Stimulated activated CD4-positive, alpha-beta T cell treated with anti-CD3 and anti-CD28 coated beads, Interleukin-15, amount 100 ng/mL, for 48 hours (primary cell): ENCODE results near the gene DNAJA2.

Experiments used
- DNase-seq, 2 donors: peaks; one replicate each; pipeline ENCODE4 v3.0.0-alpha.2; 2020; ENCODE audit warnings: low read depth in 2 of 2

Gene DNAJA2

DNA sequence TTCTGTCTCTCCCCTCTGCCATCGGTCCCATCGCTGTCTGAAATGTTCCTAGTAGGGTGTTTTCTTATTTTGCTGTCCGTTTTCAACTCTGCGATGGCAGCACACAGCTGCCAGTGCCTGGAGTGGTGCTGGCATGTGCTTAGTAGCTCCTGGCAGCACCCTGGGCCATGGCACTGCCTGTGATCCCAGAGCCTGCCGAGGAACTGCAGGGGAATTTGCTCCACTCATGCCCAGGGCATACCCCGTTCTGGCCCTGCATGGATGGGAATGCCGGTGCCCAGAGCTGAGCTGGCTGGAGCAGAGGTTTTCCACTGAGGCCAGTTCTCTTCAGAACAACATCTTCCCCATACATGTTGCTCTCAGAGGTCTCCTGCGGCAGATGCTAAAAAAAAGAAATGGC lies 46.2 kb downstream of the DNAJA2 start:
- no peak for DNase-seq

DNA sequence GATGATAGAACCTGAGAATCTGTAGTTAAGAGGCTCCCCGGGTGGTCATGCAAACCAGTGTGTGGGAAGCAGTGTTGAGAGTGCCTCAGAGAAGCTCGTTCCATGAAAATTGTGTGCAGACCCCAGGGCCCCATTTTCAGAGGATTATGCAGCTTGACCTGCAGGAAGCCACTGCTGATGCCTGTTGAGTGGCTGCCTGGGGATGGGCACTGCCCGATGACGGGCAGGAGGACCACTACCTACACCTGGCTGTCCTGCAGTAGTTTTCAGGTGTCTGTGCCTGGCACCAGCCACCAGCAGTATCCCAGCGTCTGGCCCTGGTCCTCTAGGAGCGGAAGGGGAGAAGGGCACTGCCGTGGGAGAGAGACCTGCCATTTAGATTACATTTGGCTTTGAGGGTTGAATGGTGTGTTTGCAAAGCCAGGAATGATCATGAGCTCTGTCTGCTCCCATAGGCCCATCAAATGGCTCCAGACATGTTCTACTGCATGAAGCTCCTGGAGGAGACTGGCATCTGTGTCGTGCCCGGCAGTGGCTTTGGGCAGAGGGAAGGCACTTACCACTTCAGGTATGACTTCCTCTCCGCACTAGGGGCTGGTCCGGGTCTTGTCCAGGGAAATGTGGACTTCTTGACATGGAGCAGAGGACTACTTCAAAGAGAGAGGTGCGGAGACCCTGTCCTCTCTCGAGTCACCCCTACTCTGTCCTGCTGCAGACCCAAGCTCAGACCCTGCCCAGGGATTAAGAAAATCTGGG lies 46.8 kb downstream of the DNAJA2 start:
- no peak for DNase-seq

DNA sequence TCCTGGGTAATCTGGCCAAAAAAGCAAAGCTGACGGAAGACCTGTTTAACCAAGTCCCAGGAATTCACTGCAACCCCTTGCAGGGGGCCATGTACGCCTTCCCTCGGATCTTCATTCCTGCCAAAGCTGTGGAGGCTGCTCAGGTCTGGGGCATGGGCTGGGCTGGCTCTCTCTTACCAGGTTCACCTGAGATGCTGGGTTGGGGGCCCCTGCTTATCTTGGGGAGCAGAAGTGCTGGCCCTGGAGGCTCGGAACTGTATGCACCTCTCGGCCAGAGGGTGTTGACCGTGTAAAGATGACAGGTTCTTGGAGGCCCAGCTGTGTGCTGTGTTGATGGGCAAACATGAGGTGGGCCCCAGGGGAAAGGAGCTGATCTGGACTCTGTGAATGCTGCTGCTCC lies 49.1 kb downstream of the DNAJA2 start:
- DNase-seq = no peak

GRCh38 chr16:46923513-46924295 lies 49.8 kb downstream of the DNAJA2 start:
- DNase-seq = no peak

DNA sequence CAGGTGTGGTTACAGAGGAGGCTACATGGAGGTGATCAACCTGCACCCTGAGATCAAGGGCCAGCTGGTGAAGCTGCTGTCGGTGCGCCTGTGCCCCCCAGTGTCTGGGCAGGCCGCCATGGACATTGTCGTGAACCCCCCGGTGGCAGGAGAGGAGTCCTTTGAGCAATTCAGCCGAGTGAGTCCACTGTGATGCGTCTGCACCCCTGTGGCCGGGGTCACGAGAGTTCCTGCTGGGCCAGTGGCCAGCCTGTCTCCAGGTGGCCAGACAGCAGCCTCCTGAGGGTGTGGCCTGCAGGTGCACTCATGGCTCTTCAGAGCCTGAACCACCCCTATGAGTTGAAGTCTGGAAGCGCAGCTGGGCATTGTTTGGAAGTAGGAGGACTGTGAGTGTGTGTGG lies 51.2 kb downstream of the DNAJA2 start:
- no peak for DNase-seq

GRCh38 chr16:46920402-46921068 lies 52.9 kb downstream of the DNAJA2 start:
- no peak for DNase-seq

DNA sequence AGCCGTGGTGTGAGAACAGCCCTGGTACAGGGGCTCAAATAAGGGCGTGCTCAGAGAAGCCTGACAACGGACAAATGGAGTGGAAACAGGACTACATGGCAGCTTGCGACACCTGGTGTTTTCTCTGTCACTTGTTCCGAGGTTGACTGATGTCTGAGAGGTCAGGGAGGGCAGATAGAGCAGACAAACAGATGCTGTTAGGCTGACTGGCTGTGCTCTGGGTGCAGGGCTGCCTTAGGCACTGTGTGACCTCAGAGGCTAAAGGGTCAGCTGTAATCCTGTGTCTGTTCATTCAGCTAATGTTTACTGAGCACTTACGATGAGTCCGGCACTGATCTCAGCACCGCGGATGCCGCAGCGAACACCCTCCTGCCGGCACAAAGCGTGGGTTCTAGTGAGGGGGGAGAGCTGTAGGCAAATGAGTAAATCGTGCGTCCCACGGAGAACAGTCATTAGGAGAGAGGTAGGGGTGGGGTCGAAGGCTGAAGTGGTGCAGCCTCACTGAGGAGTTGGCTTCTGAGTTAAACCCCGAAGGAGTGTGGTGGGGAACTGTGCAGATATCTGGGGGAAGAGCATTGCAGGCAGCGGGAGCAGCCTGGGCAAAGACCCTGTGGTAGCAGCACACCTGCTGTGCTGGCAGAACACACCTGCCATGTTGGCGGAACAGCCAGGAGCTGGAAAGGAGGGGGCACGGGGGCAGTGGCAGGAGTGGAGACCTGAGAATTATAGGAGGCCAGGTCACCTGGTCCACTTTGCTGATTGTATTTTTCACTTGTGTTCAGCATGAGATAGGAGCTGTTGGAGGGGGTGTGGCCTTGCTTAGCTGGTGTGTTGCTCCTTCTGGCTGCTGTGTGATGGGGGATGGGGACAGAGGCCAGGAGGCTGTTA lies 54.3 kb downstream of the DNAJA2 start:
- no peak for DNase-seq

DNA sequence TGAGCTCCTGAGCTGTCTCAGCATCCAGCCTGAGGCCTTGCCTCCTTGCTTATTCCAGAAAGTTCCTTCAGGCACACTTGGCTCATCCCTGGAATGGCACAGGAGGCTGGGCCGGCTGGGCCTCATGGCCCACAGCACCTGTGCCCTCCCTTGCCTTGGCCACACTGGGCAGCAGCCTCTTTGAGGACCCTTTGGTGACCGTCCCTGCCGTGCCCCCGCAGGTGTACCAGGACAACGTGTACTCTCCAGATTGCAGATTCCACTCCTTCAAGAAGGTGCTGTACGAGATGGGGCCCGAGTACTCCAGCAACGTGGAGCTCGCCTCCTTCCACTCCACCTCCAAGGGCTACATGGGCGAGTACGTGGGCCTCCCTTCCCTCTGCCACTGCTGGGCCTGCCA lies 55.1 kb downstream of the DNAJA2 start:
- no peak for DNase-seq

GRCh38 chr16:46916980-46917379 lies 56.5 kb downstream of the DNAJA2 start:
- DNase-seq = no peak

DNA sequence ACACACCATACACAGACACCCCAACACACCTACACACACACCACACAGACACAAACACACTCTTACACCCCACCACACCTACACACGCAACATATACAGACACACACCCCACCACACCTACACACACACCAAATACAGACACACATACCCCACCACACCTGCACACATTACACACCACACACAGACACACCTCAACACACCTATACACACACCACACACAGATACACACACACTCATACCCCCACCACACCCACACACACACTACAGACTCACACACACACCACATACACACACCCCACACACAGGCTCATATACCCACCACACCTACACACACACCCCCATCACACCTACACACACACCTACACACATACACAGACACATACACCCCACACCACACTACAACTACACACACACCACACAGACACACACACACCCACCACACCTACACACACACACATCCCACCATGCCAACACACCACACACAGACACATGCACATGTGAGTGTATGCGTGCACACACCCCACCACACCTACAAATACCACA lies 57.9 kb downstream of the DNAJA2 start:
- no peak for DNase-seq

- no peak for DNase-seq
Observed at GRCh38 chr16:46914556-46915201, 58.8 kb downstream of the DNAJA2 start.

- no peak for DNase-seq
Observed at GRCh38 chr16:46911650-46912049, 61.8 kb downstream of the DNAJA2 start.

DNA sequence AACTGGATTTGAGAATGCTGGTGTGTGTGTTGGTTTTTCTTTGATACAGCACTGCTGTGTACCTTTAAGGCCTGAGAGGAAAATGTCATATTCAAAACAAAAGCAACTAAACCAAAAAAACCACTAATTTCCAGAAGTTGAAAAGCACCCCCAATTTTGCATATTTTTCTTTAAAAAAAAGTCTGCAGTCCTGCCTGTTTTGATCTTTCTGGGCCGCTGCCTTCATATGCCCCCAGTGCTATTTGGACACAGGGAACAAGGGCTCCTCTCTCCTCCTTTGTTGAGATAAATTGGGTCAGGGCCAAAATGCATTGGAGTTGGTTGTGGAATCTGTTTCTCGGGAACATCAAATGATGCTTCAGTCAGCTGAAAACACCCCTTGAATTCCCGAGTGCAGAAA lies 62.4 kb downstream of the DNAJA2 start:
- DNase-seq = no peak

- DNase-seq = peak; percentile 19 to 44
Observed at GRCh38 chr16:46908540-46909372, 64.7 kb downstream of the DNAJA2 start.

GRCh38 chr16:46907061-46907774 lies 66.3 kb downstream of the DNAJA2 start:
- no peak for DNase-seq

DNA sequence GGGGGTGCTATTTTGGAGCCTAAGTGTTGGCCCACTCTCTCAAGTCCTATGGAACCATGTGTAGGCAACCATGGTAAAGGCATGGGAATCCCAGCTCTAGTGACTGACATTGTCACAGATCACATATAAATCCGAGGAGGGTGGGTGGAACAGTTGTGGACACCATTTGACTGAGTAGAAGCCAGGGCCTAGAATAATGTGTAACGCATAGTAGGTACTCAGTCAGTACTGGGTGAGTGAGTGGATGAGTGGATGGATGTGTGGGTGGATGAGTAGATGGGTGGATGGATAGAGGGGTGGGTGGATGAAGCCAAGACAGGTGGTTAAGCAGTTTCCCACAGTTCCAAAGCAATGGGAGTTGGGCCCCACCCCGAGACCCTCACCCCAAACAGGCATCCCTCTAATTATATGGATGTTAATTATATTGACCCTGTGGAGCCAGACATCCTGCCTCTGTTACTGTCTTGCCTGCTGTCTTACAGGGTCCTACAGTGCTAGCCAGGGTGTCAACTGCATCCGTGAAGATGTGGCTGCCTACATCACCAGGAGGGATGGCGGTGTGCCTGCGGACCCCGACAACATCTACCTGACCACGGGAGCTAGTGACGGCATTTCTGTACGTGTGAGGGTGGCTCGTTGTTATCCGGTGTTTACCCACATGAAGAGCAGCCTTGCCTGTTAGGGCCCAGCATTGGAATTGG lies 67.0 kb downstream of the DNAJA2 start:
- no peak for DNase-seq
